IPS-18c (cell line): Measurements from ENCODE around the gene MAGEA2.
"Not testable (repeated sequence)": the region's sequence is repeated elsewhere in the genome, so short reads cannot be mapped to it uniquely, and the experiment has no call there.

ENCODE experiments used
- H3K4me3 ChIP-seq: 2 replicates; pipeline ENCODE4 v1.7.0; 2013; ENCODE audit warnings: low read depth, mild to moderate bottlenecking, low read length, moderate library complexity; ENCODE audit not compliant: insufficient read depth
- H3K9me3 ChIP-seq: one replicate; pipeline ENCODE4 v1.6.1; 2013; ENCODE audit warnings: mild to moderate bottlenecking, low read length, moderate library complexity; ENCODE audit not compliant: control insufficient read depth, insufficient read depth

Gene MAGEA2

GRCh38 chrX:152753686-152754650, at the start of gene MAGEA2:
MAGEA2 (minus strand) TSS chrX:152753842; CDS start chrX:152751363, 2,479 bp downstream.
- not testable (repeated sequence) for H3K4me3 ChIP-seq, H3K9me3 ChIP-seq

- H3K4me3 ChIP-seq, result no peak overlapping the region
- peaks cover 4% of the 10 kb centered on the region for H3K9me3 ChIP-seq
Measured at GRCh38 chrX:152798945-152799344, 45.3 kb upstream of the MAGEA2 start.

- not testable (repeated sequence) for H3K9me3 ChIP-seq, H3K4me3 ChIP-seq
Measured at GRCh38 chrX:152787062-152787461, 33.4 kb upstream of the MAGEA2 start.

GRCh38 chrX:152769549-152770289, 16.1 kb upstream of the MAGEA2 start, which contains the start of gene MAGEA6:
MAGEA6 (minus strand) TSS chrX:152769689; CDS start chrX:152767650, 2,039 bp downstream.
- not testable (repeated sequence) for H3K4me3 ChIP-seq, H3K9me3 ChIP-seq

GRCh38 chrX:152766562-152766961, 12.9 kb upstream of the MAGEA2 start:
- not testable (repeated sequence) for H3K9me3 ChIP-seq, H3K4me3 ChIP-seq

GRCh38 chrX:152761582-152761981, 7.9 kb upstream of the MAGEA2 start:
- H3K9me3 ChIP-seq, H3K4me3 ChIP-seq: not testable (repeated sequence)

GRCh38 chrX:152759544-152759943, 5.9 kb upstream of the MAGEA2 start:
- not testable (repeated sequence) for H3K9me3 ChIP-seq, H3K4me3 ChIP-seq

- H3K9me3 ChIP-seq, result not testable (repeated sequence)
Measured at GRCh38 chrX:152758918-152759317, 5.3 kb upstream of the MAGEA2 start, which contains the start of gene CSAG3. CSAG3 (plus strand) TSS chrX:152759218.

GRCh38 chrX:152754871-152755270, 1.2 kb upstream of the MAGEA2 start:
- H3K4me3 ChIP-seq, H3K9me3 ChIP-seq: not testable (repeated sequence)

More at GRCh38 chrX:152758918-152759317, 5.3 kb upstream of the MAGEA2 start, which contains the start of gene CSAG3:
- H3K4me3 ChIP-seq, result not testable (repeated sequence)

GRCh38 chrX:152738560-152738959, 15.1 kb downstream of the MAGEA2 start:
- Histone ChIP-seq H3K9me3 (peaks cover 10% of the 10 kb centered on the region), H3K4me3 (no peak overlapping the region)

- not testable (repeated sequence) for H3K9me3 ChIP-seq, H3K4me3 ChIP-seq
Measured at GRCh38 chrX:152736528-152736927, 17.1 kb downstream of the MAGEA2 start.

GRCh38 chrX:152735860-152736511, 17.7 kb downstream of the MAGEA2 start:
- no peak overlapping the region for H3K4me3 ChIP-seq
- peaks cover 3% of the 10 kb centered on the region for H3K9me3 ChIP-seq

- H3K9me3 ChIP-seq, result peaks cover 3% of the 10 kb centered on the region
- no peak overlapping the region for H3K4me3 ChIP-seq
Measured at GRCh38 chrX:152735101-152735500, 18.5 kb downstream of the MAGEA2 start.

GRCh38 chrX:152734143-152734858, 19.3 kb downstream of the MAGEA2 start:
- not testable (repeated sequence) for H3K4me3 ChIP-seq, H3K9me3 ChIP-seq

- Histone ChIP-seq H3K4me3 (no peak within 1 kb of the TSS; the same call in 1 of the 2 replicates), H3K9me3 (peaks cover 3% of the 10 kb centered on the region)
Measured at GRCh38 chrX:152733261-152733975, 20.2 kb downstream of the MAGEA2 start, which contains the start of the genes CSAG1 and MAGEA12. CSAG1 (minus strand) TSS chrX:152733721; CDS start chrX:152732460, 1,261 bp downstream. MAGEA12 (plus strand) TSS chrX:152733757; CDS start chrX:152736162, 2,405 bp downstream.

GRCh38 chrX:152725409-152725808, 28.2 kb downstream of the MAGEA2 start:
- peaks cover 4% of the 10 kb centered on the region for H3K9me3 ChIP-seq
- H3K4me3 ChIP-seq, result no peak overlapping the region
